Measurements from ENCODE around the gene MPHOSPH6. TPM values are rescaled to one million over a fixed set of nuclear protein-coding genes. Genes with fewer than 3 reads are reported as not detected.

The MPHOSPH6 gene
- total and polyA plus RNA-seq, 2 of the 13 experiments (the other 11 are each of a cell fraction or from before 2014, with no cell fraction given) = 28.4 to 76.4 TPM

GRCh38 chr16:82175627-82176026, 5.6 kb upstream of the MPHOSPH6 start:
- ATAC-seq = no peak
- H3K36me3 ChIP-seq (replicated peaks in 1 of 2; ENCODE audit: control insufficient read depth in 1 of 2, insufficient read depth in 2 of 2, low read length in 2 of 2) = no peaks in the 10 kb centered on the region
- H2AFZ ChIP-seq (ENCODE audit: low read length) = no peak overlapping the region
- 18% methylated on average over 4 of the region's 4 CpGs for WGBS (ENCODE audit: low lambda C conversion rate)
- POLR2A ChIA-PET = no interaction called here
- no peak overlapping the region for H3K27ac ChIP-seq (ENCODE audit: extremely low read length, insufficient read depth, low read length)
- H3K4me3 ChIP-seq (replicated peaks in 1 of 3; ENCODE audit: insufficient read depth in 1 of 3, low read depth in 2 of 3, low read length in 3 of 3) = no peak overlapping the region
- FAIRE-seq = no peak
- H3K9me3 ChIP-seq (ENCODE audit: low read length) = no peaks in the 10 kb centered on the region
- H4K20me1 ChIP-seq (ENCODE audit: insufficient read depth, low read length) = no peaks in the 10 kb centered on the region
- no TSS peak for BruUV-seq (replicated peaks)
- H3K79me2 ChIP-seq (ENCODE audit: insufficient read depth, low read length) = no peaks in the 10 kb centered on the region
- peaks cover 0 to 35% of the 10 kb centered on the region in 2 experiments; a peak in 4 of 5 replicates for H3K27me3 ChIP-seq (ENCODE audit: control insufficient read depth in 1 of 2, insufficient read depth in 2 of 2, low read length in 2 of 2)
- CTCF ChIA-PET (ENCODE audit: low intra/inter-chr PET ratio, low total read pairs) = no interaction called here
- H3K4me1 ChIP-seq (ENCODE audit: insufficient read depth, low read length) = peaks cover 18% of the 10 kb centered on the region
- in situ Hi-C loops (cut with HindIII; ENCODE audit: extremely low pct_ligation_motif_present, low pct_unique_long_range_greater_than_20kb) (no loop called here), intact Hi-C loops (cut with micrococcal nuclease; ENCODE audit: unreplicated experiment) (no loop called here)
- H3K9ac ChIP-seq (ENCODE audit: insufficient read depth, low read depth, low read length) = no peak overlapping the region
- no peak for DNase-seq (ENCODE audit: low spot score)
- no peak for TF ChIP-seq GABPA (IDR thresholded peaks at IDR 0.05; ENCODE audit: low read depth, low read length)
- no peak for TF ChIP-seq GABPA (CRISPR knock-in tag; IDR thresholded peaks at IDR 0.05; ENCODE audit: low read depth)
- peak; percentile 47; the same call in 1 of the 2 replicates for TF ChIP-seq CEBPB (IDR thresholded peaks at IDR 0.05; ENCODE audit: borderline replicate concordance, low read depth, low read length)
- no peak overlapping the region for H3K4me2 ChIP-seq (ENCODE audit: low read depth, low read length)

- no peak overlapping the region for H2AFZ ChIP-seq (ENCODE audit: low read length)
- ChIA-PET CTCF (ENCODE audit: low intra/inter-chr PET ratio, low total read pairs) (no interaction called here), POLR2A (no interaction called here)
- FAIRE-seq (no peak), ATAC-seq (no peak), DNase-seq (ENCODE audit: low spot score) (no peak)
- peaks cover 0 to 20% of the 10 kb centered on the region in 2 experiments; a peak in 4 of 5 replicates for H3K27me3 ChIP-seq (ENCODE audit: control insufficient read depth in 1 of 2, insufficient read depth in 2 of 2, low read length in 2 of 2)
- no TSS peak for BruUV-seq (replicated peaks)
- H3K36me3 ChIP-seq (replicated peaks in 1 of 2; ENCODE audit: control insufficient read depth in 1 of 2, insufficient read depth in 2 of 2, low read length in 2 of 2) = peaks cover 16 to 31% of the 10 kb centered on the region in 2 experiments
- H3K9ac ChIP-seq (ENCODE audit: insufficient read depth, low read depth, low read length) = no peak overlapping the region
- H3K4me1 ChIP-seq (ENCODE audit: insufficient read depth, low read length) = peaks cover 51% of the 10 kb centered on the region
- no peak overlapping the region for H3K4me3 ChIP-seq (replicated peaks in 1 of 3; ENCODE audit: insufficient read depth in 1 of 3, low read depth in 2 of 3, low read length in 3 of 3)
- no peaks in the 10 kb centered on the region for H3K9me3 ChIP-seq (ENCODE audit: low read length)
- H3K79me2 ChIP-seq (ENCODE audit: insufficient read depth, low read length) = peaks cover 26% of the 10 kb centered on the region
- 93% methylated on average over 5 of the region's 5 CpGs for WGBS (ENCODE audit: low lambda C conversion rate)
- intact Hi-C loops (cut with micrococcal nuclease; ENCODE audit: unreplicated experiment) (no loop called here), in situ Hi-C loops (cut with HindIII; ENCODE audit: extremely low pct_ligation_motif_present, low pct_unique_long_range_greater_than_20kb) (no loop called here)
- no peak overlapping the region for H3K4me2 ChIP-seq (ENCODE audit: low read depth, low read length)
- no peak overlapping the region for H3K27ac ChIP-seq (ENCODE audit: extremely low read length, insufficient read depth, low read length)
- H4K20me1 ChIP-seq (ENCODE audit: insufficient read depth, low read length) = no peaks in the 10 kb centered on the region
- TF ChIP-seq ZSCAN5A (CRISPR knock-in tag; IDR thresholded peaks at IDR 0.05; ENCODE audit: borderline replicate concordance) (no peak), SP5 (CRISPR knock-in tag; IDR thresholded peaks at IDR 0.05; ENCODE audit: borderline replicate concordance, low read depth) (no peak), RFX1 (IDR thresholded peaks at IDR 0.05) (no peak), SPEN (CRISPR knock-in tag; IDR thresholded peaks at IDR 0.05; ENCODE audit: low read depth) (no peak), CC2D1A (CRISPR knock-in tag; IDR thresholded peaks at IDR 0.05) (no peak), RNF219 (CRISPR knock-in tag; IDR thresholded peaks at IDR 0.05) (no peak), PRDM4 (CRISPR knock-in tag; IDR thresholded peaks at IDR 0.05; ENCODE audit: borderline replicate concordance) (no peak)
These were observed 2.4 kb downstream of the MPHOSPH6 start for GRCh38 chr16:82167670-82168069.

Measured in HepG2 (cell line).